ENCODE measurements around the gene AGAP1.

- no peak for TF ChIP-seq POLR2A (IDR thresholded peaks at IDR 0.05)
- TF ChIP-seq CTCF (IDR thresholded peaks at IDR 0.05), result no peak
Observed at GRCh38 chr2:235996419-235996818, 502.6 kb downstream of the AGAP1 start.

All from right lobe of liver (tissue), 4 donors.